ENCODE measurements around the gene NUS1. TPM values are rescaled to one million over a fixed set of nuclear protein-coding genes. Genes with fewer than 3 reads are reported as not detected.

NUS1 gene
- total RNA-seq, 3 donors from 2014 or later = 15.8 to 22.9 (median 20.6) TPM

Other genes with a start within 250 kb of the NUS1 start
- under 1 TPM in 1 of 3 donors, not detected in 2; under 0.01 TPM for gene ROS1, start 249.5 kb upstream of the NUS1 start, total RNA-seq
- gene DCBLD1, start 192.8 kb upstream of the NUS1 start, total RNA-seq = 10 to 100 TPM; 10.4 to 16.0 (median 11.8) TPM
- 10 to 100 TPM; 25.6 to 36.6 (median 29.5) TPM for gene GOPC, start 73.0 kb upstream of the NUS1 start, total RNA-seq
- 1 to 10 TPM in 1 of 3 donors, under 1 TPM in 2; 0.66 to 2.5 (median 0.80) TPM for gene SLC35F1, start 231.8 kb downstream of the NUS1 start, total RNA-seq

All from breast epithelium (tissue), 3 donors.